Spleen (tissue), 11 donors: ENCODE data around the gene GPT2. TPM values are rescaled to one million over a fixed set of nuclear protein-coding genes. Genes with fewer than 3 reads are reported as not detected.

ENCODE experiments used
- DNase-seq: peaks from one replicate; pipeline ENCODE4 v3.0.0-alpha.2; 2020
- H3K27ac ChIP-seq, 8 donors: fragments of 200-600 bp; sonication (generic) in 7 of 8; 1 replicate in 4 of 8; 2 replicates in 4 of 8; pipeline versions ENCODE4 v1.5.0 to v1.8.0; 2016 to 2021; ENCODE audit warnings: inconsistent platforms in 4 of 8, mild to moderate bottlenecking in 4 of 8, moderate library complexity in 1 of 8
- H3K27me3 ChIP-seq, 7 donors: fragments of 200-600 bp; sonication (generic) in 6 of 7; replicated peaks in 1 of 7; 1 replicate in 4 of 7; 2 replicates in 3 of 7; pipeline versions ENCODE4 v1.5.0 to v1.8.0; 2016 to 2021; ENCODE audit warnings: inconsistent platforms in 3 of 7, mild to moderate bottlenecking in 1 of 7
- H3K36me3 ChIP-seq, 6 donors: fragments of 200-600 bp; sonication (generic) in 5 of 6; 1 replicate in 4 of 6; 2 replicates in 2 of 6; pipeline versions ENCODE4 v1.5.0 to v1.8.0; 2016 to 2021; ENCODE audit warnings: inconsistent platforms in 2 of 6
- H3K4me1 ChIP-seq, 6 donors: fragments of 200-600 bp; sonication (generic) in 5 of 6; 1 replicate in 3 of 6; 2 replicates in 3 of 6; pipeline versions ENCODE4 v1.5.0 to v1.8.0; 2016 to 2021; ENCODE audit warnings: inconsistent platforms in 3 of 6
- H3K4me3 ChIP-seq, 8 donors: fragments of 200-600 bp; sonication (generic) in 7 of 8; 1 replicate in 4 of 8; 2 replicates in 4 of 8; pipeline versions ENCODE4 v1.5.0 to v1.8.0; 2016 to 2021; ENCODE audit warnings: inconsistent platforms in 4 of 8, mild to moderate bottlenecking in 4 of 8, moderate library complexity in 2 of 8
- H3K9me3 ChIP-seq, 8 donors: fragments of 200-600 bp; sonication (generic) in 7 of 8; 1 replicate in 4 of 8; 2 replicates in 4 of 8; pipeline versions ENCODE4 v1.5.0 to v1.8.0; 2016 to 2021; ENCODE audit warnings: inconsistent platforms in 4 of 8
- CTCF ChIP-seq, 11 experiments: fragments of 200-600 bp in 7 of 11; fragments of 450-650 bp in 4 of 11; sonication (generic) in 4 of 11; IDR thresholded peaks in 8 of 11; conservative IDR thresholded peaks in 3 of 11; 1 replicate in 7 of 11; 2 replicates in 4 of 11; pipeline versions ENCODE4 v1.4.0 to v1.8.0; 2016 to 2021; ENCODE audit warnings: antibody characterized with exemption in 11 of 11, inconsistent platforms in 4 of 11, mild to moderate bottlenecking in 1 of 11
- POLR2A ChIP-seq, 3 donors: fragments of 450-650 bp; IDR thresholded peaks; one replicate each; pipeline ENCODE4 v1.5.1; 2017; ENCODE audit warnings: antibody characterized with exemption in 3 of 3, mild to moderate bottlenecking in 1 of 3
- POLR2AphosphoS5 ChIP-seq, 3 donors: sonication (generic); formaldehyde crosslinking; IDR thresholded peaks; one replicate each; pipeline ENCODE4 v1.5.1; 2017; ENCODE audit warnings: antibody characterized with exemption in 3 of 3
- WGBS, 5 donors: extraction: QIAGEN DNeasy Blood & Tissue Kit in 3 of 5; methylation state at CpG; one replicate each; pipeline versions ENCODE4 v1.1.5 to v1.1.7; 2013 to 2018; 5-methylcytosine and 5-hydroxymethylcytosine counted together
- intact Hi-C: fragments of 100-400 bp; cut with DNase I; formaldehyde crosslinking; loops from one replicate; pipeline ENCODE4 v1.15.0; 2023; ENCODE audit warnings: low total_unique reads
- polyA plus RNA-seq, 3 donors: library from polyadenylated mRNA; stranded (reverse); fragments of 200-250 nt; gene quantifications; one replicate each; pipeline ENCODE4 v1.2.1, GENCODE V29; 2013
- total RNA-seq, 7 donors: library from RNA; depleted of rRNA in 3 of 7; stranded (reverse); fragments of >200 nt in 3 of 7; fragmentation: NEBNext Ultra II Directional in 4 of 7; extraction: Animal tissue kit (Norgen Biotek cat#: 25700) in 4 of 7; gene quantifications; one replicate each; pipeline versions ENCODE4 v1.1.0 to v1.2.1, GENCODE V29; 2016 to 2021
- donor health status: healthy with polysubstance abuse.
- donor health status: DM: no; HTN: no; CAD: no; lungs with moderate emphysema.
- donor health status: DM: no; HTN: no; CAD: no.
- donor health status: Bipolar disorder and iron deficiency.
- donor health status: healthy.
- donor health status: DM: no; HTN: no; CAD: no.
- donor health status: DM: yes; HTN: yes; CAD: no.

Gene GPT2
- total and polyA plus RNA-seq, 10 donors, result 3.1 to 9.2 (median 4.9) TPM

DNA sequence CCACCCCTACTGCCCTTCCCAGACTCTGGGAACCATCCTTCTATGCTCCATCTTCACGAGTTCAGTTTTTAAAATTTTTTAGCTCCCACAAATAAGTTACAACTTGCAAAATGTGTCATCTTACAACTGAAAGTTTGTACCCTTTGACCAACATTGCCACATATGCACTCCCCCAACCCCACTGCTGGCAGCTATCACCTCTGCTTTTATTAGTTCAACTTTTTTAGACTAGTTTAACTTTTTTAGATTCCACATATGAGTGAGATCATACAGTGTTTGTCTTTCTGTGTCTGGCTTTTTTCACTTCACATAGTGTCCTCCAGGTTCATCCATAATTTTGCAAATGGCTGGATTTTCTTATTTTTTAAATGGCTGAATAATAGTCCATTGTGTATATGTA lies 7.7 kb downstream of the GPT2 start:
- WGBS, 5 donors, result 54 to 77% (median 68%) methylated on average over 1 of the region's 1 CpG
- no peak for DNase-seq
- no peak for TF ChIP-seq POLR2AphosphoS5 (IDR thresholded peaks at IDR 0.05)
- TF ChIP-seq CTCF (IDR thresholded peaks at IDR 0.05 in 8 of 11, conservative IDR thresholded peaks at IDR 0.05 in 3 of 11), result no peak
- no peak for TF ChIP-seq POLR2A (IDR thresholded peaks at IDR 0.05)
- H3K27me3 ChIP-seq, result no peaks in the 10 kb centered on the region
- H3K4me3 ChIP-seq, result no peak overlapping the region
- no peaks in the 10 kb centered on the region for H3K36me3 ChIP-seq
- no peaks in the 10 kb centered on the region for H3K9me3 ChIP-seq
- peaks cover 0 to 10% (median 4%) of the 10 kb centered on the region in 6 donors for H3K4me1 ChIP-seq
- H3K27ac ChIP-seq, result no peak overlapping the region
- intact Hi-C loops, result no loop called here

- no peaks in the 10 kb centered on the region for H3K27me3 ChIP-seq
- no peak overlapping the region for H3K4me3 ChIP-seq
- H3K4me1 ChIP-seq, result peaks cover 0 to 14% (median 5%) of the 10 kb centered on the region in 6 donors
- TF ChIP-seq POLR2AphosphoS5 (IDR thresholded peaks at IDR 0.05) (no peak), CTCF (IDR thresholded peaks at IDR 0.05 in 8 of 11, conservative IDR thresholded peaks at IDR 0.05 in 3 of 11) (no peak), POLR2A (IDR thresholded peaks at IDR 0.05) (no peak)
- 86 to 92% (median 88%) methylated on average over 9 to 11 of the region's 11 CpGs for WGBS, 5 donors
- no peak overlapping the region for H3K27ac ChIP-seq
- peak; percentile 66 for DNase-seq
- no peaks in the 10 kb centered on the region for H3K9me3 ChIP-seq
- intact Hi-C loops, result no loop called here
- H3K36me3 ChIP-seq, result peaks cover 0 to 4% (median 0%) of the 10 kb centered on the region in 6 donors
Observed at GRCh38 chr16:46894036-46894672, 10.0 kb downstream of the GPT2 start.

DNA sequence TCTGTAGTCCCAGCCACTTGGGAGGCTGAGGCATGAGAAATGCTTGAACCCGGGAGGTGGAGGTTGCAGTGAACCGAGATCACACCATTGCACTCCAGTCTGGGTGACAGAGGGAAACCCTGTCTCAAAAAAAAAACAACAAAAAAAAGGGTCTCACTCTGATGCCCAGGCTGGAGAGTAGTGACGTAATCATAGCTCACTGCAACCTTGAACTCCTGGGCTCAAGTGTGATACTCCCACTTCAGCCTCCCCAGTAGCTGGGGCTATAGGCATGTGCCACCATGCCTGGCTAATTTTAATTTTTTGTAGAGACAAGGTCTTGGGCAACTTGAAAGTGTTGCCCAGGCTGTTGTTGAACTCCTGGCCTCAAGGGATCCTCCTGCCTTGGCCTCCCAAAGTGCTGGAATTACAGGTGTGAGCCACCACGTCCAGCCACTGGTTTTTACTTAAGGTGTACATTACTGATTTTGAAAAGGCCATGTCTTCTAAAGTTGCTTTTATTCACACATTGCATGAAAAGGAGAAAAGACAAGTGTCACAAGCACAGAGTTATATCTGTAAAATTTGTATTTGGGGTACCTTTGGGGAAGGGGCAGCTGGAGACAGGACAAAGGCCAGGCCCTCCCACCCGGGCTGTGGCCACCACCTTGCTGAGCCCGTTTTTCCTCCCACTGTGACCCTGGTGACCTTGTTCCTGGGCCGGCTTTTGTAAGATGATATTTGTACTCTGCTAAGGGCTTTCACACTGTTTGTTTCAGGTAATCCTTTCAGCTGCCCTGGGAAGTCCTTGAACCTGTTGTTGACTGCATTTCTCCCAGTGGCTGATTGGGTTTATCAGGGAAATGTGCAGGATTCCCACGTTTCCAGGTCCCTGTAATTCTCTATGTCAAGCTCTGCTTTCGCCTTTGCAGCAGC lies 11.5 kb downstream of the GPT2 start:
- intact Hi-C loops, result no loop called here
- Histone ChIP-seq H3K27ac (peak overlapping the region in 1 of 8 donors; percentile 11), H3K27me3 (no peaks in the 10 kb centered on the region), H3K4me1 (peaks cover 0 to 17% (median 7%) of the 10 kb centered on the region in 6 donors), H3K9me3 (no peaks in the 10 kb centered on the region), H3K36me3 (peaks cover 0 to 10% (median 0%) of the 10 kb centered on the region in 6 donors), H3K4me3 (no peak overlapping the region)
- 75 to 86% (median 80%) methylated on average over 9 of the region's 9 CpGs for WGBS, 5 donors
- no peak for TF ChIP-seq CTCF (IDR thresholded peaks at IDR 0.05 in 8 of 11, conservative IDR thresholded peaks at IDR 0.05 in 3 of 11)
- no peak for TF ChIP-seq POLR2AphosphoS5 (IDR thresholded peaks at IDR 0.05)
- no peak for TF ChIP-seq POLR2A (IDR thresholded peaks at IDR 0.05)
- no peak for DNase-seq
